GM23338 (cell line): Measurements from ENCODE around the gene APOL2. TPM values are rescaled to one million over a fixed set of nuclear protein-coding genes. Genes with fewer than 3 reads are reported as not detected.

Source experiments
- ATAC-seq: fragments of 200-7000 bp; cut with Tn5 transposase; 3 replicates; pipeline ENCODE4 v1.9.1; 2020
- DNase-seq: peaks from one replicate; pipeline ENCODE4 v3.0.0-alpha.2; 2015; ENCODE audit warnings: low spot score
- H2AFZ ChIP-seq: fragments of 200-600 bp; sonication (generic); 2 replicates; pipeline ENCODE4 v1.8.0; 2016; ENCODE audit warnings: antibody characterized with exemption, mild to moderate bottlenecking, moderate library complexity
- H3F3A ChIP-seq: fragments of 200-600 bp; sonication (generic); replicated peaks from 2 replicates; pipeline ENCODE4 v1.8.0; 2017; ENCODE audit warnings: antibody characterized with exemption, mixed run types, low read depth
- H3K27ac ChIP-seq: fragments of 200-600 bp; sonication (generic); 2 replicates; pipeline ENCODE4 v1.6.1; 2016; ENCODE audit warnings: low read depth
- H3K27me3 ChIP-seq: fragments of 200-600 bp; sonication (generic); 2 replicates; pipeline ENCODE4 v1.8.0; 2016; ENCODE audit warnings: mild to moderate bottlenecking, mixed run types, moderate library complexity; ENCODE audit not compliant: insufficient read depth
- H3K36me3 ChIP-seq: fragments of 200-600 bp; sonication (generic); 2 replicates; pipeline ENCODE4 v1.8.0; 2016; ENCODE audit warnings: mild to moderate bottlenecking; ENCODE audit not compliant: insufficient read depth
- H3K4me1 ChIP-seq: fragments of 200-600 bp; sonication (generic); 2 replicates; pipeline ENCODE4 v1.8.0; 2016; ENCODE audit warnings: mild to moderate bottlenecking, moderate library complexity; ENCODE audit not compliant: insufficient read depth
- H3K4me2 ChIP-seq: fragments of 200-600 bp; sonication (generic); 2 replicates; pipeline ENCODE4 v1.7.1; 2017; ENCODE audit warnings: mixed run types
- H3K4me3 ChIP-seq: fragments of 200-600 bp; sonication (generic); 2 replicates; pipeline ENCODE4 v1.6.1; 2016; ENCODE audit warnings: mixed run types
- H3K79me2 ChIP-seq: fragments of 200-600 bp; sonication (generic); replicated peaks from 2 replicates; pipeline ENCODE4 v1.8.0; 2017; ENCODE audit warnings: mild to moderate bottlenecking; ENCODE audit not compliant: insufficient read depth
- H3K9me2 ChIP-seq: fragments of 200-600 bp; sonication (generic); 2 replicates; pipeline ENCODE4 v1.8.0; 2017; ENCODE audit not compliant: insufficient read depth
- H4K20me1 ChIP-seq: fragments of 200-600 bp; sonication (generic); replicated peaks from 2 replicates; pipeline ENCODE4 v1.8.0; 2017; ENCODE audit warnings: mild to moderate bottlenecking; ENCODE audit not compliant: insufficient read depth
- H3K27ac Mint-ChIP-seq: 2 replicates; pipeline ENCODE4 v1.8.0; 2020; ENCODE audit warnings: inconsistent platforms, mild to moderate bottlenecking, moderate library complexity, mixed read lengths
- H3K27me3 Mint-ChIP-seq: 3 replicates; pipeline ENCODE4 v1.8.0; 2022; ENCODE audit warnings: low read depth, mild to moderate bottlenecking, moderate library complexity, mixed read lengths, inconsistent platforms; ENCODE audit not compliant: insufficient read depth, poor library complexity
- H3K36me3 Mint-ChIP-seq: 3 replicates; pipeline ENCODE4 v1.8.0; 2021; ENCODE audit warnings: low read depth, mild to moderate bottlenecking, inconsistent platforms, moderate library complexity, mixed read lengths
- H3K4me1 Mint-ChIP-seq: 3 replicates; pipeline ENCODE4 v1.8.0; 2020; ENCODE audit warnings: mild to moderate bottlenecking, inconsistent platforms, mixed read lengths
- H3K4me3 Mint-ChIP-seq: 3 replicates; pipeline ENCODE4 v1.8.0; 2021; ENCODE audit warnings: moderate library complexity, mild to moderate bottlenecking, inconsistent platforms, mixed read lengths
- H3K9me3 Mint-ChIP-seq: 3 replicates; pipeline ENCODE4 v1.8.0; 2020; ENCODE audit warnings: moderate library complexity, mild to moderate bottlenecking, inconsistent platforms, mixed read lengths
- CREB1 ChIP-seq: fragments of 250-450 bp; sonication (Bioruptor Pico); IDR thresholded peaks from 2 replicates; pipeline ENCODE4 v1.5.0; 2020; ENCODE audit warnings: low read depth, mild to moderate bottlenecking, moderate library complexity
- EZH2 ChIP-seq: fragments of 200-600 bp; sonication (generic); IDR thresholded peaks from one replicate; pipeline ENCODE4 v1.8.0; 2017; ENCODE audit warnings: antibody characterized with exemption, mild to moderate bottlenecking, low read depth; ENCODE audit not compliant: unreplicated experiment
- EZH2phosphoT487 ChIP-seq: fragments of 200-600 bp; sonication (generic); IDR thresholded peaks from one replicate; pipeline ENCODE4 v1.8.1; 2018; ENCODE audit warnings: antibody characterized with exemption; ENCODE audit not compliant: unreplicated experiment
- JUNB ChIP-seq: IDR thresholded peaks from one replicate; pipeline ENCODE4 v1.6.1; 2016; ENCODE audit warnings: antibody characterized with exemption; ENCODE audit not compliant: unreplicated experiment
- NANOG ChIP-seq: IDR thresholded peaks from 2 replicates; pipeline ENCODE4 v1.6.1; 2016; ENCODE audit warnings: antibody characterized with exemption, borderline replicate concordance
- POLR2AphosphoS5 ChIP-seq: IDR thresholded peaks from 2 replicates; pipeline ENCODE4 v1.6.1; 2016; ENCODE audit warnings: antibody characterized with exemption, low read depth
- STAT1 ChIP-seq: IDR thresholded peaks from one replicate; pipeline ENCODE4 v1.6.1; 2016; ENCODE audit warnings: antibody characterized with exemption; ENCODE audit not compliant: unreplicated experiment
- ZNF114 ChIP-seq: fragments of 250-450 bp; sonication (Bioruptor Pico); IDR thresholded peaks from 2 replicates; pipeline ENCODE4 v1.5.0; 2020; ENCODE audit warnings: mild to moderate bottlenecking, moderate library complexity
- ZNF331 ChIP-seq: fragments of 250-450 bp; sonication (Bioruptor Pico); IDR thresholded peaks from 2 replicates; pipeline ENCODE4 v1.5.0; 2020; ENCODE audit warnings: low read depth, mild to moderate bottlenecking, moderate library complexity
- polyA plus RNA-seq: library from polyadenylated mRNA; unstranded; fragments of >200 nt; fragmentation: Nextera tagmentation; extraction: Ambion mirVana; gene quantifications from 2 replicates; pipeline ENCODE4 v1.2.1, GENCODE V29; 2016
- total RNA-seq: library from RNA; depleted of rRNA; stranded (reverse); fragments of >200 nt; shearing (Covaris generic); gene quantifications from 2 replicates; pipeline ENCODE4 v1.2.3, GENCODE V29; 2014
- TF ChIP-seq, protein P1 (sequence below): fragments of 250-450 bp; sonication (Bioruptor Pico); IDR thresholded peaks from 2 replicates; pipeline ENCODE4 v1.5.0; 2020; ENCODE audit warnings: mild to moderate bottlenecking, moderate library complexity
- TF ChIP-seq, protein P2 (sequence below): IDR thresholded peaks from one replicate; pipeline ENCODE4 v1.6.1; 2018; ENCODE audit warnings: antibody characterized with exemption; ENCODE audit not compliant: unreplicated experiment
- TF ChIP-seq, protein P3 (sequence below): IDR thresholded peaks from 2 replicates; pipeline ENCODE4 v1.6.1; 2016; ENCODE audit warnings: antibody characterized with exemption
- TF ChIP-seq, protein P4 (sequence below), 2 experiments: fragments of 200-600 bp in 1 of 2; sonication (generic) in 1 of 2; conservative IDR thresholded peaks; 2 replicates each; pipeline versions ENCODE4 v1.5.1 to v1.6.1; 2016 to 2017; ENCODE audit warnings: antibody characterized with exemption in 2 of 2, low read depth in 2 of 2, mild to moderate bottlenecking in 2 of 2, moderate library complexity in 1 of 2

Gene APOL2
- total and polyA plus RNA-seq, 2 experiments from 2014 or later, result 5.5 to 10.4 TPM

DNA sequence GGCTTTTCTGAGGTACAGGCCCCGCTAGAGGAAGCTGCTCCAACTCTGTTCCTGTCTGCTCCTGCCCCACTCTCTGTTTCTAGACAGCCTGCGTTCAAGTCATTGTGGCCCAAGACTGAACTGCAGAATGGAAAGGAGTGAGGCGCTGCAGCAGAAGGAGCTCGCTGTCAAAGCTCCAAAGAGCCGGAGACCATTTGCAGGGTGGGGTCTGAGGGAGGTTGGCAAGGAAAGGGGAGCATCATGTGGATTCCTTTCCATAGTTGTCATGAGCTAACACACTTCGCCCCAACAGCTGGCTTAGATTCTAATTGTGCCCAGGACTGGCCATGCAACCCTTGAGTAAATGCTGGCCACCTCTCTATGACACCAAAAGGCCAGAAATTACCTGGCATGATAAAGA, 56.5 kb downstream of the APOL2 start:
- Histone ChIP-seq H3K27me3 (no peaks in the 10 kb centered on the region), H3K4me1 (no peaks in the 10 kb centered on the region), H3K4me2 (no peak overlapping the region), H3F3A (no peaks in the 10 kb centered on the region), H3K79me2 (no peaks in the 10 kb centered on the region), H4K20me1 (no peaks in the 10 kb centered on the region), H3K4me3 (no peak overlapping the region), H3K36me3 (no peaks in the 10 kb centered on the region), H3K9me2 (no peaks in the 10 kb centered on the region), H2AFZ (no peak overlapping the region), H3K27ac (no peak overlapping the region)
- Mint-ChIP-seq H3K27ac (no peak overlapping the region), H3K4me1 (peaks cover 20% of the 10 kb centered on the region), H3K36me3 (no peaks in the 10 kb centered on the region), H3K4me3 (no peak overlapping the region), H3K9me3 (no peaks in the 10 kb centered on the region), H3K27me3 (no peaks in the 10 kb centered on the region)
- no peak for TF ChIP-seq ZNF331 (CRISPR knock-in tag)
- no peak for TF ChIP-seq CREB1 (CRISPR knock-in tag)
- TF ChIP-seq, protein P1, sequence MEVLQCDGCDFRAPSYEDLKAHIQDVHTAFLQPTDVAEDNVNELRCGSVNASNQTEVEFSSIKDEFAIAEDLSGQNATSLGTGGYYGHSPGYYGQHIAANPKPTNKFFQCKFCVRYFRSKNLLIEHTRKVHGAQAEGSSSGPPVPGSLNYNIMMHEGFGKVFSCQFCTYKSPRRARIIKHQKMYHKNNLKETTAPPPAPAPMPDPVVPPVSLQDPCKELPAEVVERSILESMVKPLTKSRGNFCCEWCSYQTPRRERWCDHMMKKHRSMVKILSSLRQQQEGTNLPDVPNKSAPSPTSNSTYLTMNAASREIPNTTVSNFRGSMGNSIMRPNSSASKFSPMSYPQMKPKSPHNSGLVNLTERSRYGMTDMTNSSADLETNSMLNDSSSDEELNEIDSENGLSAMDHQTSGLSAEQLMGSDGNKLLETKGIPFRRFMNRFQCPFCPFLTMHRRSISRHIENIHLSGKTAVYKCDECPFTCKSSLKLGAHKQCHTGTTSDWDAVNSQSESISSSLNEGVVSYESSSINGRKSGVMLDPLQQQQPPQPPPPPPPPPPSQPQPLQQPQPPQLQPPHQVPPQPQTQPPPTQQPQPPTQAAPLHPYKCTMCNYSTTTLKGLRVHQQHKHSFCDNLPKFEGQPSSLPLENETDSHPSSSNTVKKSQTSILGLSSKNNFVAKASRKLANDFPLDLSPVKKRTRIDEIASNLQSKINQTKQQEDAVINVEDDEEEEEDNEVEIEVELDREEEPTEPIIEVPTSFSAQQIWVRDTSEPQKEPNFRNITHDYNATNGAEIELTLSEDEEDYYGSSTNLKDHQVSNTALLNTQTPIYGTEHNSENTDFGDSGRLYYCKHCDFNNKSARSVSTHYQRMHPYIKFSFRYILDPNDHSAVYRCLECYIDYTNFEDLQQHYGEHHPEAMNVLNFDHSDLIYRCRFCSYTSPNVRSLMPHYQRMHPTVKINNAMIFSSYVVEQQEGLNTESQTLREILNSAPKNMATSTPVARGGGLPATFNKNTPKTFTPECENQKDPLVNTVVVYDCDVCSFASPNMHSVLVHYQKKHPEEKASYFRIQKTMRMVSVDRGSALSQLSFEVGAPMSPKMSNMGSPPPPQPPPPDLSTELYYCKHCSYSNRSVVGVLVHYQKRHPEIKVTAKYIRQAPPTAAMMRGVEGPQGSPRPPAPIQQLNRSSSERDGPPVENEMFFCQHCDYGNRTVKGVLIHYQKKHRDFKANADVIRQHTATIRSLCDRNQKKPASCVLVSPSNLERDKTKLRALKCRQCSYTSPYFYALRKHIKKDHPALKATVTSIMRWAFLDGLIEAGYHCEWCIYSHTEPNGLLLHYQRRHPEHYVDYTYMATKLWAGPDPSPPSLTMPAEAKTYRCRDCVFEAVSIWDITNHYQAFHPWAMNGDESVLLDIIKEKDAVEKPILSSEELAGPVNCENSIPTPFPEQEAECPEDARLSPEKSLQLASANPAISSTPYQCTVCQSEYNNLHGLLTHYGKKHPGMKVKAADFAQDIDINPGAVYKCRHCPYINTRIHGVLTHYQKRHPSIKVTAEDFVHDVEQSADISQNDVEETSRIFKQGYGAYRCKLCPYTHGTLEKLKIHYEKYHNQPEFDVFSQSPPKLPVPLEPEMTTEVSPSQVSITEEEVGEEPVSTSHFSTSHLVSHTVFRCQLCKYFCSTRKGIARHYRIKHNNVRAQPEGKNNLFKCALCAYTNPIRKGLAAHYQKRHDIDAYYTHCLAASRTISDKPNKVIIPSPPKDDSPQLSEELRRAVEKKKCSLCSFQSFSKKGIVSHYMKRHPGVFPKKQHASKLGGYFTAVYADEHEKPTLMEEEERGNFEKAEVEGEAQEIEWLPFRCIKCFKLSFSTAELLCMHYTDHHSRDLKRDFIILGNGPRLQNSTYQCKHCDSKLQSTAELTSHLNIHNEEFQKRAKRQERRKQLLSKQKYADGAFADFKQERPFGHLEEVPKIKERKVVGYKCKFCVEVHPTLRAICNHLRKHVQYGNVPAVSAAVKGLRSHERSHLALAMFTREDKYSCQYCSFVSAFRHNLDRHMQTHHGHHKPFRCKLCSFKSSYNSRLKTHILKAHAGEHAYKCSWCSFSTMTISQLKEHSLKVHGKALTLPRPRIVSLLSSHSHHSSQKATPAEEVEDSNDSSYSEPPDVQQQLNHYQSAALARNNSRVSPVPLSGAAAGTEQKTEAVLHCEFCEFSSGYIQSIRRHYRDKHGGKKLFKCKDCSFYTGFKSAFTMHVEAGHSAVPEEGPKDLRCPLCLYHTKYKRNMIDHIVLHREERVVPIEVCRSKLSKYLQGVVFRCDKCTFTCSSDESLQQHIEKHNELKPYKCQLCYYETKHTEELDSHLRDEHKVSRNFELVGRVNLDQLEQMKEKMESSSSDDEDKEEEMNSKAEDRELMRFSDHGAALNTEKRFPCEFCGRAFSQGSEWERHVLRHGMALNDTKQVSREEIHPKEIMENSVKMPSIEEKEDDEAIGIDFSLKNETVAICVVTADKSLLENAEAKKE (CRISPR knock-in tag), result no peak
- no peak for TF ChIP-seq ZNF114 (CRISPR knock-in tag)
- no peak for TF ChIP-seq STAT1
- TF ChIP-seq, protein P2, sequence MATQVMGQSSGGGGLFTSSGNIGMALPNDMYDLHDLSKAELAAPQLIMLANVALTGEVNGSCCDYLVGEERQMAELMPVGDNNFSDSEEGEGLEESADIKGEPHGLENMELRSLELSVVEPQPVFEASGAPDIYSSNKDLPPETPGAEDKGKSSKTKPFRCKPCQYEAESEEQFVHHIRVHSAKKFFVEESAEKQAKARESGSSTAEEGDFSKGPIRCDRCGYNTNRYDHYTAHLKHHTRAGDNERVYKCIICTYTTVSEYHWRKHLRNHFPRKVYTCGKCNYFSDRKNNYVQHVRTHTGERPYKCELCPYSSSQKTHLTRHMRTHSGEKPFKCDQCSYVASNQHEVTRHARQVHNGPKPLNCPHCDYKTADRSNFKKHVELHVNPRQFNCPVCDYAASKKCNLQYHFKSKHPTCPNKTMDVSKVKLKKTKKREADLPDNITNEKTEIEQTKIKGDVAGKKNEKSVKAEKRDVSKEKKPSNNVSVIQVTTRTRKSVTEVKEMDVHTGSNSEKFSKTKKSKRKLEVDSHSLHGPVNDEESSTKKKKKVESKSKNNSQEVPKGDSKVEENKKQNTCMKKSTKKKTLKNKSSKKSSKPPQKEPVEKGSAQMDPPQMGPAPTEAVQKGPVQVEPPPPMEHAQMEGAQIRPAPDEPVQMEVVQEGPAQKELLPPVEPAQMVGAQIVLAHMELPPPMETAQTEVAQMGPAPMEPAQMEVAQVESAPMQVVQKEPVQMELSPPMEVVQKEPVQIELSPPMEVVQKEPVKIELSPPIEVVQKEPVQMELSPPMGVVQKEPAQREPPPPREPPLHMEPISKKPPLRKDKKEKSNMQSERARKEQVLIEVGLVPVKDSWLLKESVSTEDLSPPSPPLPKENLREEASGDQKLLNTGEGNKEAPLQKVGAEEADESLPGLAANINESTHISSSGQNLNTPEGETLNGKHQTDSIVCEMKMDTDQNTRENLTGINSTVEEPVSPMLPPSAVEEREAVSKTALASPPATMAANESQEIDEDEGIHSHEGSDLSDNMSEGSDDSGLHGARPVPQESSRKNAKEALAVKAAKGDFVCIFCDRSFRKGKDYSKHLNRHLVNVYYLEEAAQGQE, result no peak
- no peak for TF ChIP-seq EZH2phosphoT487
- TF ChIP-seq, protein P3, sequence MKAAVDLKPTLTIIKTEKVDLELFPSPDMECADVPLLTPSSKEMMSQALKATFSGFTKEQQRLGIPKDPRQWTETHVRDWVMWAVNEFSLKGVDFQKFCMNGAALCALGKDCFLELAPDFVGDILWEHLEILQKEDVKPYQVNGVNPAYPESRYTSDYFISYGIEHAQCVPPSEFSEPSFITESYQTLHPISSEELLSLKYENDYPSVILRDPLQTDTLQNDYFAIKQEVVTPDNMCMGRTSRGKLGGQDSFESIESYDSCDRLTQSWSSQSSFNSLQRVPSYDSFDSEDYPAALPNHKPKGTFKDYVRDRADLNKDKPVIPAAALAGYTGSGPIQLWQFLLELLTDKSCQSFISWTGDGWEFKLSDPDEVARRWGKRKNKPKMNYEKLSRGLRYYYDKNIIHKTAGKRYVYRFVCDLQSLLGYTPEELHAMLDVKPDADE, result no peak
- no peak for TF ChIP-seq NANOG
- TF ChIP-seq, protein P4, sequence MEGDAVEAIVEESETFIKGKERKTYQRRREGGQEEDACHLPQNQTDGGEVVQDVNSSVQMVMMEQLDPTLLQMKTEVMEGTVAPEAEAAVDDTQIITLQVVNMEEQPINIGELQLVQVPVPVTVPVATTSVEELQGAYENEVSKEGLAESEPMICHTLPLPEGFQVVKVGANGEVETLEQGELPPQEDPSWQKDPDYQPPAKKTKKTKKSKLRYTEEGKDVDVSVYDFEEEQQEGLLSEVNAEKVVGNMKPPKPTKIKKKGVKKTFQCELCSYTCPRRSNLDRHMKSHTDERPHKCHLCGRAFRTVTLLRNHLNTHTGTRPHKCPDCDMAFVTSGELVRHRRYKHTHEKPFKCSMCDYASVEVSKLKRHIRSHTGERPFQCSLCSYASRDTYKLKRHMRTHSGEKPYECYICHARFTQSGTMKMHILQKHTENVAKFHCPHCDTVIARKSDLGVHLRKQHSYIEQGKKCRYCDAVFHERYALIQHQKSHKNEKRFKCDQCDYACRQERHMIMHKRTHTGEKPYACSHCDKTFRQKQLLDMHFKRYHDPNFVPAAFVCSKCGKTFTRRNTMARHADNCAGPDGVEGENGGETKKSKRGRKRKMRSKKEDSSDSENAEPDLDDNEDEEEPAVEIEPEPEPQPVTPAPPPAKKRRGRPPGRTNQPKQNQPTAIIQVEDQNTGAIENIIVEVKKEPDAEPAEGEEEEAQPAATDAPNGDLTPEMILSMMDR (conservative IDR thresholded peaks at IDR 0.05; ENCODE audit: low read depth in 2 of 2), result no peak
- TF ChIP-seq POLR2AphosphoS5, result no peak
- no peak for TF ChIP-seq JUNB
- no peak for TF ChIP-seq EZH2
- DNase-seq, result no peak
- ATAC-seq, result no peak
